Measurements from ENCODE around the gene KCTD3.

Gene KCTD3

GRCh38 chr1:215606564-215607168 lies 39.6 kb downstream of the KCTD3 start:
- DNase-seq (ENCODE audit: low read depth), result no peak

- DNase-seq (ENCODE audit: low read depth), result no peak
Measured at GRCh38 chr1:215607412-215607811, 40.3 kb downstream of the KCTD3 start.

DNA sequence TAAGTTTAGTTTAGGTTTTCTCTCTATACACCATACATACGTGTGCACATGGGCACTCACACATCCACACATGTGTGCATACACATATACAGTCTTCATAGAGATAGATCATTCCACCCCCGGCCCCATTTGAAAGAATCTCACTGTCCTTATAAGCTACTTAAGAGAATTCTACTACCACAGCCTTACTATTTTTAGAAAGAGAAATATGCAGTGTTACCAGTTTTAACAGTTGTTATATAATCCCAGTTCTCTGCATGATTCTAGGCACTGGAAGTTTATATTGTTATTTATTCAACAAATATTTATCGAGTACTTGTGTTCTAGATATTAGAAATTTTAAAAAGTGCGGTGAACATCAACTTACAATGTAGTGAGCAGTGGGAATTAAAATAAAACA lies 41.5 kb downstream of the KCTD3 start:
- DNase-seq (ENCODE audit: low read depth), result no peak

- DNase-seq (ENCODE audit: low read depth), result no peak
Measured at GRCh38 chr1:215612391-215612790, 45.3 kb downstream of the KCTD3 start.

DNA sequence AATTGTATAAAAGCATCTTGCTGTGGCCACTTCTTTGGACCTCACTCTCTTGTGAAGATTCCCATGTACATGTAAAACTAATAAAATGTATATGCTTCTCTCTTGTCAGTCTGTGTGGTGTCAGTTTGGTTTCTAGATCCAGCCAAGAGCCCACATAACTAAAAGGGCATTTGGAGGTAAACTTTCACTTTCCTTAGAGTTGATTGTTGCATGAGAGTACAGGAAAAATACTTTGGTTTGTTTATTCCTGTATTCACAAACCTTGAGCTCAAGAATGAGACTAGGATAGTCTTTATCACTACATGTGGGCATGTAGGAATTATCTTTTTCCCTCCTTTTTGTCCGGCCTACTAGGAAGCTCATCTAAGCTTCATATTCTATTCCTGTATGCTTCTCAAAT lies 50.9 kb downstream of the KCTD3 start:
- DNase-seq (ENCODE audit: low read depth), result no peak

DNA sequence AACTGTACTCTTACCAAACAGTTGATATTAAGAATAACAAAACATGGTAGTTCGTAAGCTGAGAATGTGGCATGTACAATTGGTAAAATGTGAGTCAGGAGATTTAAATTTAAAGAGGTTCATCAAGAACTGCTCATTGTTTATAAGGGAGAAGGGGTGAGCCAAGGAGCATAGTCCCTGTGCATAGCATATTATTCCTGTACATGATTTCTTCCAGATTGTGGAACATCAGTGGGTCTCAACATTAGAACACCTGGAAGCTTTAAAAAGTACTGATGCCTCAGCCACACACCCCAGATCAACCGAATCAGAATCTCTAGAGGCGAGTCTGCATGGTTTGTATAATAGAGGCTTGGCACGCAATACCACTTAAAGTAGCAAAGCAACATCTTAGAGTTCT lies 56.1 kb downstream of the KCTD3 start:
- no peak for DNase-seq (ENCODE audit: low read depth)

DNA sequence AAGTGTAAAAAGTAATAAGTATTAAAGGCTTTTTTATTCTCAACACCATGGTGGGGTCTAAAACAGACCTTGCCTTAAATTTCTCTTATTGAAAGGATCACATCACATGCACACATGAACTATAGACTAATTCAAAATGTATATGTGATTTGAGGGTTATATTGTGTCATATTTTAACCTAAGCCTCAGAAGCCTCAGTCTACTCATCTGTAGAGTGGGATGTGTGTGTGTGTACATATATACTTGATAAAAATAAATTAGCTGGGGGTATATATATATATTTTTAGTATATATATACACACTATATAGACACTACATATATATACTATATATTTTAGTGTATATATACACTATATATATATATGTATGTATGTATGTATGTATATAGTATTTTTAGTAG lies 58.8 kb downstream of the KCTD3 start:
- DNase-seq (ENCODE audit: low read depth), result no peak

DNA sequence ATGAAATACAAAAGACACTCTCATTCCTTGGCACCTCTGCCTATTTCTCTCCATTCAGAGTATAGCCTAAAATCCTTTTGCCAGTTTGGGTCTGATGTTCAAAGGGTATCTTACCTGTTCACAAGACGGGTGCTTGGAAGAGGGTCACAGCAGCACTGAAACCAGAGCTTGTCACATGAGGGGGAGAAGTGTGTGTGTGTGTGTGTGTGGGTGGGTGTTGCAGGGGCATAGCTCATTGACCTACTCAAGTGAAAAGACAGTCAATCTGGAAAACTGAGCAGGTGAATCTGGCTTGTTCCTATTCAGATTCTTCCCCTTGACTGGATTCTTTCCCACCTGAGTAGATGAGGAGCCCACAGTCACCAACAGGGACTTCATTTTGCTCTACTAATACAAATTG lies 63.9 kb downstream of the KCTD3 start:
- no peak for DNase-seq (ENCODE audit: low read depth)

GRCh38 chr1:215631489-215631888 lies 64.4 kb downstream of the KCTD3 start:
- DNase-seq (ENCODE audit: low read depth), result no peak

DNA sequence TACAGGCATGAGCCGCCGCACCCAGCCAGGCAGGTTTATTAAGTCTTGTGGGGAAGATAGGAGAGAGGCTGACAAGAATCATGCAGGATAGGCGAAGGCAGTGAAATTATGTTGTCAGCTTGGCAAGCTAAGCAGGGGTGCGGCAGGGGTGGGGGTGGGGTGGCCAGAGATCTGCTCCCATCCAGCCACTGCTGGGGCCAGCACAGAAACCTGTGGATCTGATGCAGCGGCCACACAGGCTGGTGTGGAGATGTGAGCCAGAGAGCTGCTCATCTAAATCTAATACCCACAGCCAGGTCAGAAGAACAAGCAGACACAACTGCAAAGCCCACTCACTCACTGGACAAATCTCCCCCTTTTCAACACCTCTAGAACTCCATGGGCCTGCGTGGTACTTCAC lies 68.7 kb downstream of the KCTD3 start:
- no peak for DNase-seq (ENCODE audit: low read depth)

DNA sequence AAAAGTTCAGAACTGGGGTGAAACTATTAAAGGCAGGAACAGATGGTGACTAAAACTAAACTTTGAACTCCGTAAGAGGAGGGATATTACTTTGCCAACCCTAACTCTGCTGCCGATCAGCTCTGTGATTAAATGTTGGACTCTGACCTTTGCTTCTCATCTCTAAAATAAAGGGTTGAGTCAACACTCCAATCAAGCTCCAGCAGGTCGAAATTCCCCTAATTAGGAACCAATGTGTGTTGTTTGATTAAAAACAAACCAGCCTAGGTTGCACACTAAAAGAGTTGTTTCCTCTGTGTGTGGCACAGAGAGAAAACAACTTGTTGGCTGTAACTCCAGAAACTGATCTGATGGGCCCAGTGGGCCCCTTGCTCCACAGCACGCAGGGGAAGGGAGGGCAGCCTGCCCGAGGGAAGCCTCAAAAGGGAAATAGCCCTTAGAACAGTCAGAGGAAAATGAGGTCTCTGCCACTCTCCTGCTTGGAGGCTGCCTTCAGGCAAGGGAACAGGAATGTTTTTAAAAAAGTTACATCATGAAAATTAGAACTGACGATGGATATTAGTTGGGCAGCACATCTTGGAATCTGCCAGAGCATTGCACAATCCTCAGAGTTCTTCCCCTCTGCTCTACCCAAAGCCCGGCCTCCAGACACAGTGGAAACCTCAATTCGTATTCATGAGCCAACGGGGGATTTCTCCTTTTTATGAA lies 69.3 kb downstream of the KCTD3 start:
- DNase-seq (ENCODE audit: low read depth), result no peak

DNA sequence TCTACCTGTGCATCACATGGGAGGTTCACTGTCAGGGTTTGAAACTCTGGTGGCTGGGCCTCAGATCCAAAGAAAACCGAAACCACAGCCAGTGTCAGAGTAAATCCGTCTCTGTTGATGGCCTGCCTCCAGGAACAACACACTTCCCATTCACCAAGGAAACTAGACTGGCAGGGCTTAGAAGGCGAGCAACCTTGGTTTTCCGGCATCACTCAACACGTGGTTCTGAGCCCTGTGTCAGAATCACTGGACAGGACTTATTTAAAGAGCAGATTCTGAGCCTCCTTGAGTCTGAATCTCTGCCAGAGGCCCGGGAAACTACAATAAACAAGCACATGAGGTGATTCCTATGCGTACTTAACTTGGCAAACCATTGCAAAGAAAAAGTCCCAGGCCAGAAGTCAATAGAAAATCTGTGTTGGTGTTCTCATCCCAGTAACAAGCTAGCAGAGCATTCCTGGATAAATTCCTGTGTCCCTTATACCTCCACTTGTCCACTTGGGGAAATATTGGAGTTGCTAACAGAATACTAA lies 70.0 kb downstream of the KCTD3 start:
- no peak for DNase-seq (ENCODE audit: low read depth)

GRCh38 chr1:215640429-215641148 lies 73.5 kb downstream of the KCTD3 start:
- no peak for DNase-seq (ENCODE audit: low read depth)

GRCh38 chr1:215643592-215644321 lies 76.7 kb downstream of the KCTD3 start:
- no peak for DNase-seq (ENCODE audit: low read depth)

DNA sequence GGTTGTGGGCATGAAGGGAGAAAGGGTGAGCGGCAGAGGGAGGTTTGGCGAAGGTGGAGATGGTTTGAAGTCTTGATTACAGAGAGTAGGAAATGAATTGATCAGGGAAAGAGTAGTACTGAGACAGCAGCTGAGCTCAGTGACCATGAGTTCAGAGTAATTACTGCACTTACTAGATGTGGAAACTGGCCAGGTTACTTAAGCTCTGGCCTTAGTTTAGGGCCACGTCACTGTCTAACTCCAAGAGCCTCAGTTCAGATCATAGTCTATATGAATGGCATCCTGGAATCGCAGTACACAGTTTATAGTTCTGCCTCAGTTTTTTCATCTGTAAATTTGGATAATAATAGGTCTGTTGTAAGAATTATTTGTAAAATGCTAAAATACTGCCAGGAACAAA lies 78.1 kb downstream of the KCTD3 start:
- DNase-seq (ENCODE audit: low read depth), result no peak

- no peak for DNase-seq (ENCODE audit: low read depth)
Measured at GRCh38 chr1:215645861-215646260, 78.8 kb downstream of the KCTD3 start.

DNA sequence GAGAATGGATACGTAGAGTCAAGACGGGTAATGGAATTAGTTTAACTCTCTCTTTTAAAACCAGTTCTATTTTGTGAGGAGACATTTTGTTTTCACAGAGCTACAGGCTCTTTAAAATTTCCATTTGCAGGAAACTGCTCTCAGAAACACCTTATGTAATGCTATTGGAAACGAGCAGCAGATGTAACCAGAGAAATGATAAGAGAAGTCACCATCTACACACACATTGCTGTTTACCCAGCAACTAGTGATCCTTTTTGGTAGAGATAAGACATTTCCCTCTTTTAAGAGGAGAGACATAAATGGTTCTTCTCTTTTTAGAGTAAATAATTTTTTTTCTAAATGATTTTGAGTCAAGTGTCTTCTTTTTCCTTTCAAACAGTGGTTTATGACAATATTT lies 80.6 kb downstream of the KCTD3 start:
- no peak for DNase-seq (ENCODE audit: low read depth)

- no peak for DNase-seq (ENCODE audit: low read depth)
Measured at GRCh38 chr1:215648957-215649356, 81.9 kb downstream of the KCTD3 start.

- DNase-seq (ENCODE audit: low read depth), result no peak
Measured at GRCh38 chr1:215650446-215651149, 83.5 kb downstream of the KCTD3 start.

GRCh38 chr1:215651867-215652266 lies 84.8 kb downstream of the KCTD3 start:
- no peak for DNase-seq (ENCODE audit: low read depth)

- DNase-seq (ENCODE audit: low read depth), result no peak
Measured at GRCh38 chr1:215652371-215652770, 85.3 kb downstream of the KCTD3 start.

DNA sequence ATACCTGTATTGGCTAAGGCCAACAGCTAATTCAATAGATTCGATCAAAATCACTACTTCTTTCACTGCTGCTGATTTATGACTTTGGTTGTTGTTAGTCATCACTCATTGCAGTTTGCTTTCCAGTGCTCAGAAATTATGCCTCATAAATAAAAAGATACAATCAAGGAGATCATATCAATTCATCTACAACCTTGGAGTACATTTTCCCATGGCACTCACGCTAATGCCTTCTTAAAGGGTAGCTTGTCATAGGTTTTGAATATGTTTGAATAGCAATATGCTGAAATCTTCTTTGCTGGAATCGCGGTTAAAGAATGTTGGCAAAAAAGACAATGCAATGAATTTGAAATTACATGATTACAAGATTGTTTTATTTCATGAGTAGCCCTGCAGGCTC lies 89.9 kb downstream of the KCTD3 start:
- no peak for DNase-seq (ENCODE audit: low read depth)

All from stimulated activated CD8-positive, alpha-beta memory T cell treated with anti-CD3 and anti-CD28 coated beads, Interleukin-7, amount 100 ng/mL, for 24 hours (primary cell).